ENCODE measurements around the gene PLEKHA7.

Gene PLEKHA7

GRCh38 chr11:16767137-16767536, 247.1 kb downstream of the PLEKHA7 start:
- no peaks in the 10 kb centered on the region for H3K36me3 Mint-ChIP-seq
- H3K9me3 Mint-ChIP-seq: no peaks in the 10 kb centered on the region
- no peak overlapping the region for H3K4me3 Mint-ChIP-seq
- H3K27me3 Mint-ChIP-seq: peaks cover 1% of the 10 kb centered on the region
- H3K27ac Mint-ChIP-seq: no peak overlapping the region
- no peak for ATAC-seq (ENCODE audit: low read depth)
- H3K4me1 Mint-ChIP-seq: no peaks in the 10 kb centered on the region
- no peak for DNase-seq (ENCODE audit: low spot score in 2 of 2)

- peaks cover 2% of the 10 kb centered on the region for H3K4me1 Mint-ChIP-seq
- H3K36me3 Mint-ChIP-seq: no peaks in the 10 kb centered on the region
- ATAC-seq (ENCODE audit: low read depth) (no peak), DNase-seq (ENCODE audit: low spot score in 2 of 2) (no peak)
- no peak overlapping the region for H3K4me3 Mint-ChIP-seq
- no peaks in the 10 kb centered on the region for H3K9me3 Mint-ChIP-seq
- peaks cover 1% of the 10 kb centered on the region for H3K27me3 Mint-ChIP-seq
- H3K27ac Mint-ChIP-seq: no peak overlapping the region
Observed at GRCh38 chr11:16764888-16765287, 249.3 kb downstream of the PLEKHA7 start.

- Mint-ChIP-seq H3K27ac (no peak overlapping the region), H3K27me3 (peaks cover 1% of the 10 kb centered on the region), H3K4me1 (peaks cover 4% of the 10 kb centered on the region), H3K36me3 (peaks cover 4% of the 10 kb centered on the region), H3K9me3 (peaks cover 2% of the 10 kb centered on the region), H3K4me3 (no peak overlapping the region)
- no peak for ATAC-seq (ENCODE audit: low read depth)
- no peak for DNase-seq (ENCODE audit: low spot score in 2 of 2)
Observed at GRCh38 chr11:16763746-16764145, 250.5 kb downstream of the PLEKHA7 start.

- ATAC-seq (ENCODE audit: low read depth): no peak
- peak overlapping the region; percentile 16 for H3K27ac Mint-ChIP-seq
Observed at GRCh38 chr11:16759857-16760508, 254.2 kb downstream of the PLEKHA7 start.

GRCh38 chr11:16758382-16759024, 255.7 kb downstream of the PLEKHA7 start:
- Mint-ChIP-seq H3K4me1 (peaks cover 4% of the 10 kb centered on the region), H3K27me3 (no peaks in the 10 kb centered on the region), H3K4me3 (no peak overlapping the region), H3K36me3 (peaks cover 21% of the 10 kb centered on the region), H3K27ac (no peak overlapping the region), H3K9me3 (peaks cover 2% of the 10 kb centered on the region)
- DNase-seq (ENCODE audit: low spot score in 2 of 2) (no peak), ATAC-seq (ENCODE audit: low read depth) (no peak)

More at GRCh38 chr11:16759857-16760508, 254.2 kb downstream of the PLEKHA7 start:
- Mint-ChIP-seq H3K4me3 (no peak overlapping the region), H3K9me3 (peaks cover 2% of the 10 kb centered on the region), H3K4me1 (peaks cover 4% of the 10 kb centered on the region), H3K36me3 (peaks cover 16% of the 10 kb centered on the region), H3K27me3 (peaks cover 1% of the 10 kb centered on the region)
- no peak for DNase-seq (ENCODE audit: low spot score in 2 of 2)

- H3K36me3 Mint-ChIP-seq: peaks cover 36% of the 10 kb centered on the region
- DNase-seq (ENCODE audit: low spot score in 2 of 2): no peak
- no peaks in the 10 kb centered on the region for H3K9me3 Mint-ChIP-seq
- H3K4me3 Mint-ChIP-seq: no peak overlapping the region
- no peak overlapping the region for H3K27ac Mint-ChIP-seq
- H3K27me3 Mint-ChIP-seq: no peaks in the 10 kb centered on the region
- H3K4me1 Mint-ChIP-seq: peaks cover 2% of the 10 kb centered on the region
- no peak for ATAC-seq (ENCODE audit: low read depth)
Observed at GRCh38 chr11:16750417-16750816, 263.8 kb downstream of the PLEKHA7 start.

- Mint-ChIP-seq H3K4me3 (no peak overlapping the region), H3K27ac (no peak overlapping the region), H3K27me3 (no peaks in the 10 kb centered on the region), H3K9me3 (no peaks in the 10 kb centered on the region), H3K4me1 (peaks cover 2% of the 10 kb centered on the region), H3K36me3 (peaks cover 36% of the 10 kb centered on the region)
- ATAC-seq (ENCODE audit: low read depth): no peak
- DNase-seq (ENCODE audit: low spot score in 2 of 2): no peak
Observed at GRCh38 chr11:16749666-16750065, 264.5 kb downstream of the PLEKHA7 start.

GRCh38 chr11:16749092-16749491, 265.1 kb downstream of the PLEKHA7 start:
- Mint-ChIP-seq H3K36me3 (peaks cover 35% of the 10 kb centered on the region), H3K4me3 (no peak overlapping the region), H3K4me1 (peaks cover 5% of the 10 kb centered on the region), H3K9me3 (no peaks in the 10 kb centered on the region), H3K27ac (no peak overlapping the region), H3K27me3 (no peaks in the 10 kb centered on the region)
- ATAC-seq (ENCODE audit: low read depth): no peak
- DNase-seq (ENCODE audit: low spot score in 2 of 2): no peak

- Mint-ChIP-seq H3K36me3 (peaks cover 26% of the 10 kb centered on the region), H3K4me1 (peaks cover 17% of the 10 kb centered on the region), H3K4me3 (no peak overlapping the region), H3K9me3 (no peaks in the 10 kb centered on the region), H3K27me3 (no peaks in the 10 kb centered on the region), H3K27ac (no peak overlapping the region)
- no peak for ATAC-seq (ENCODE audit: low read depth)
- DNase-seq (ENCODE audit: low spot score in 2 of 2): no peak
Observed at GRCh38 chr11:16745950-16746605, 268.1 kb downstream of the PLEKHA7 start.

GRCh38 chr11:16744128-16744725, 270.0 kb downstream of the PLEKHA7 start:
- no peak for ATAC-seq (ENCODE audit: low read depth)
- Mint-ChIP-seq H3K36me3 (peaks cover 19% of the 10 kb centered on the region), H3K27ac (peak overlapping the region; percentile 28), H3K27me3 (no peaks in the 10 kb centered on the region), H3K4me1 (peaks cover 17% of the 10 kb centered on the region), H3K4me3 (no peak overlapping the region), H3K9me3 (no peaks in the 10 kb centered on the region)
- no peak for DNase-seq (ENCODE audit: low spot score in 2 of 2)

- Mint-ChIP-seq H3K9me3 (no peaks in the 10 kb centered on the region), H3K36me3 (peaks cover 19% of the 10 kb centered on the region), H3K27me3 (no peaks in the 10 kb centered on the region), H3K27ac (no peak overlapping the region), H3K4me1 (peaks cover 17% of the 10 kb centered on the region), H3K4me3 (no peak overlapping the region)
- no peak for ATAC-seq (ENCODE audit: low read depth)
- no peak for DNase-seq (ENCODE audit: low spot score in 2 of 2)
Observed at GRCh38 chr11:16743478-16743877, 270.7 kb downstream of the PLEKHA7 start.

- Mint-ChIP-seq H3K9me3 (no peaks in the 10 kb centered on the region), H3K4me1 (peaks cover 21% of the 10 kb centered on the region), H3K36me3 (peaks cover 11% of the 10 kb centered on the region), H3K27me3 (no peaks in the 10 kb centered on the region), H3K4me3 (no peak overlapping the region), H3K27ac (peak overlapping the region; percentile 5)
- ATAC-seq (ENCODE audit: low read depth) (no peak), DNase-seq (ENCODE audit: low spot score in 2 of 2) (no peak)
Observed at GRCh38 chr11:16741473-16741872, 272.7 kb downstream of the PLEKHA7 start.

GRCh38 chr11:16738947-16739815, 275.0 kb downstream of the PLEKHA7 start:
- Mint-ChIP-seq H3K9me3 (no peaks in the 10 kb centered on the region), H3K36me3 (peaks cover 4% of the 10 kb centered on the region), H3K27ac (no peak overlapping the region), H3K27me3 (no peaks in the 10 kb centered on the region), H3K4me3 (no peak overlapping the region), H3K4me1 (peaks cover 17% of the 10 kb centered on the region)
- DNase-seq (ENCODE audit: low spot score in 2 of 2) (no peak), ATAC-seq (ENCODE audit: low read depth) (peak; percentile 5)

Measured in memory B cell (primary cell).